Activated CD4-positive, alpha-beta T cell treated with anti-CD3 and anti-CD28 coated beads for 1 hour (primary cell): ENCODE measurements around the gene FOXQ1.

Experiments
- DNase-seq: peaks from one replicate; pipeline ENCODE4 v3.0.0-alpha.2; 2020

Gene FOXQ1

DNA sequence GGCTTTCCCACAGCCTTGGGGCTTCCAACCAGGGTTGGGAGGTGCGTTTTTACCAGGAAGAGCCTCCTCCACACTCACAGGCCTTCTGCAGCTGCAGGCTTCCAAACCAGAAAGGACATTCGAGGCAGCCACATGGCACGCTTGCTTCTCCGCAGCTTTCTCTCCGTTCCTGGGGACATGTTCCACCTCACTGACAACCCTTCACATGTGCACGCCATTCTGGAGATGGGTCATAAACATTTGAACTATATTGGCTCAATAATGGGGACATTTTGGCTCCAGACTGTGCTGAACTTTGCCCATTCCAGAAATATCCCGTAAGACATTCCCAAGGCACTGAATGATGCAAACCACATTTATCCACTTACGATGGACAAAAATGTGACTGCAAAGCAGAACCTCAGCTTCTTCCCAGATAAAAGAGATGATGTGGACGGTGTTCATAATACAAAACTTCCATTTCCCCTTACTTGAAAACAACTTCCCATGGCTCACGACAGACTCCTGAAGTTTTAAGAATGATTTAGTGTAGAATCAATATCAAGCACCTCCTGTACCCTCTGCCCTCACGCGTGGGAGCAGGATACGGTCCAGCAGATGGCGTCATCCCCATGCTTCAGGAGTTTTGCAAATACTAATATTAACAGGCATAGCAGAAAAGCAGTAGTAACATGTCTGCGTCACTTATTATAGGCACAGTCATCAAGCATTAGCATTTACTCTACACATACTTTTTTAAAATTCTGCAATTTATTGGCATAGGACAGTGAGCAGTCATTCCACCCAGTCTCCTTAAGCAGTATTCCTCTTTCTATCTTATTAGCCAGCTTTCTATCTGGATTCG lies 52.1 kb downstream of the FOXQ1 start:
- no peak for DNase-seq
